PC-3 (cell line): Measurements from ENCODE around the gene USP21. TPM values are rescaled to one million over a fixed set of nuclear protein-coding genes. Genes with fewer than 3 reads are reported as not detected.
A peak's percentile ranks its signal among the peaks of the same experiment; 100 is the strongest.

Experiments
- ATAC-seq: fragments of 200-7000 bp; cut with Tn5 transposase; 2 replicates; pipeline ENCODE4 v1.9.1; 2020; ENCODE audit warnings: mild to moderate bottlenecking, moderate library complexity
- BruUV-seq: library from RNA; stranded (reverse); fragments of 400-500 nt; replicated peaks from 2 replicates; lab custom pipeline; 2021; lab: Mats Ljungman, UMichigan
- CTCF ChIA-PET: fragments of 300-600 bp; sonication (Branson Sonifier 250); formaldehyde crosslinking; loops from one replicate; lab custom pipeline; 2022; ENCODE audit warnings: antibody characterized with exemption; lab: Charles Lee
- POLR2A ChIA-PET: fragments of 300-600 bp; sonication (Branson Sonifier 250); formaldehyde crosslinking; loops from one replicate; lab custom pipeline; 2022; ENCODE audit warnings: antibody characterized with exemption; ENCODE audit not compliant: unreplicated experiment; lab: Charles Lee
- DNase-seq: peaks from one replicate; pipeline ENCODE4 v3.0.0-alpha.2; 2015
- H2AFZ ChIP-seq: fragments of 300-600 bp; sonication (generic); 2 replicates; pipeline ENCODE4 v1.6.0; 2016; ENCODE audit warnings: antibody characterized with exemption, low read length
- H3F3A ChIP-seq: fragments of 300-600 bp; sonication (generic); one replicate; pipeline ENCODE4 v1.6.0; 2017; ENCODE audit warnings: antibody characterized with exemption, low read length, control low read depth, mild to moderate bottlenecking; ENCODE audit not compliant: unreplicated experiment
- H3K27ac ChIP-seq: fragments of 300-600 bp; sonication (generic); 2 replicates; pipeline ENCODE4 v1.5.1; 2016; ENCODE audit warnings: mild to moderate bottlenecking, low read length
- H3K27me3 ChIP-seq: fragments of 300-600 bp; sonication (generic); 2 replicates; pipeline ENCODE4 v1.6.1; 2016; ENCODE audit warnings: low read length, mixed read lengths
- H3K36me3 ChIP-seq: fragments of 300-600 bp; sonication (generic); 2 replicates; pipeline ENCODE4 v1.6.1; 2016; ENCODE audit warnings: low read depth, mixed run types, low read length, mixed read lengths
- H3K4me1 ChIP-seq: fragments of 300-600 bp; sonication (generic); 2 replicates; pipeline ENCODE4 v1.5.1; 2016; ENCODE audit warnings: low read length; ENCODE audit not compliant: insufficient read depth
- H3K4me2 ChIP-seq: fragments of 300-600 bp; sonication (generic); 2 replicates; pipeline ENCODE4 v1.6.0; 2016; ENCODE audit warnings: low read length
- H3K4me3 ChIP-seq: fragments of 300-600 bp; sonication (generic); 2 replicates; pipeline ENCODE4 v1.5.1; 2016; ENCODE audit warnings: mild to moderate bottlenecking, low read length, mixed read lengths
- H3K79me2 ChIP-seq: fragments of 300-600 bp; sonication (generic); 2 replicates; pipeline ENCODE4 v1.6.1; 2017; ENCODE audit warnings: low read length, mixed read lengths
- H3K9ac ChIP-seq: fragments of 300-600 bp; sonication (generic); 2 replicates; pipeline ENCODE4 v1.6.0; 2016; ENCODE audit warnings: mild to moderate bottlenecking, low read length
- H3K9me2 ChIP-seq: fragments of 300-600 bp; sonication (generic); replicated peaks from 2 replicates; pipeline ENCODE4 v1.6.1; 2016; ENCODE audit warnings: mixed run types, low read length, mixed read lengths
- H3K9me3 ChIP-seq: fragments of 300-600 bp; sonication (generic); 2 replicates; pipeline ENCODE4 v1.6.1; 2016; ENCODE audit warnings: low read length, mixed read lengths
- H4K20me1 ChIP-seq: fragments of 300-600 bp; sonication (generic); 2 replicates; pipeline ENCODE4 v1.6.1; 2016; ENCODE audit warnings: low read length, mixed read lengths
- EZH2 ChIP-seq: fragments of 300-600 bp; sonication (generic); IDR thresholded peaks from one replicate; pipeline ENCODE4 v1.6.1; 2017; ENCODE audit warnings: antibody characterized with exemption, mild to moderate bottlenecking, low read length; ENCODE audit not compliant: unreplicated experiment
- EZH2phosphoT487 ChIP-seq: fragments of 300-600 bp; sonication (generic); IDR thresholded peaks from 2 replicates; pipeline ENCODE4 v1.6.1; 2018; ENCODE audit warnings: mild to moderate bottlenecking, antibody characterized with exemption, low read length, borderline replicate concordance
- intact Hi-C: fragments of 100-400 bp; cut with micrococcal nuclease; formaldehyde crosslinking; loops from 2 replicates; pipeline ENCODE4 v1.9.0; 2023
- total RNA-seq: library from RNA; depleted of rRNA; stranded (reverse); fragments of >200 nt; gene quantifications from 2 replicates; pipeline ENCODE4 v1.2.3, GENCODE V29; 2014
- TF ChIP-seq, protein P1 (sequence below): fragments of 300-600 bp; sonication (generic); conservative IDR thresholded peaks from 2 replicates; pipeline ENCODE4 v1.5.1; 2017; ENCODE audit warnings: antibody characterized with exemption, low read depth, mild to moderate bottlenecking, low read length

Gene USP21
- total RNA-seq, 1 experiment from 2014 or later = 20.6 TPM

DNA sequence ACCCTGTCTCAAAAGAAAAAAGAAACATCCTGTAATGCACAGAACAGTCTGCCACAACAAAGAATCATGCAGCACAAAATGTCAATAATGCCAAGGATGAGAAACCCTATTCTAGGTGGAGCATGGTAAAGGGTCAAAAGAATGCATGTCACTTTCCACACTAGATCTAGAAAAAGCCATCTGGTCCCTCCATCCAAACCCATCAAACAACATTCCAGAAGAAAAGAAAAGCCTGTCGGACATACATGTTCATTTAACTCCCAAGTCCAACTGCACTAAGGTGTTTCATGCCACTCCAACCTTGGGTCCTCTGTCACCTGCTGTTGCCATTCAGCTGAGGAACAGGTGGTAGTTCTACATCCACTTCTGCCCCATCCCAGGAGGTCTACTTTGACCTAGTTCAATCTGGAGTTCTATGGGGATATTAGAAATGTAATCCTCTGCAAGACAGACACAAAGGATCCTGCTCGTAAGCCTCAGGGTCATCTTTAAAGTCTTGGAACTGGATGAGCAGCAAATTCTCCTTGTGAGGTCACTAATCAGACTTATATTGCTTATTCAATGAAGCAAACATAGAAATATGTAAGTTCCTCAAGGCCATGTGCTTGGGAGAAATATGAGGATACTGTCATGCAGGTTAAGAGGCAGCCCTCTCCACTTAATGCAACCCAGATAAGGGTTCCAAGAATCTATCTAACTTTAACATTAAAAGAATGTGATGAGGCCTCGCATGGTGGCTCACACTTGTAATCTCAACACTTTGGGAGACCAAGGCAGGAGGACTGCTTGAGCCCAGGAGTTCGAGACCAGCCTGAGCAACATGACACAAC, 30.5 kb upstream of the USP21 start:
- Histone ChIP-seq H3K4me3 (no peak overlapping the region), H4K20me1 (no peaks in the 10 kb centered on the region), H3K4me2 (no peak overlapping the region), H3K36me3 (peaks cover 42% of the 10 kb centered on the region), H3K27ac (no peak overlapping the region), H3F3A (peaks cover 5% of the 10 kb centered on the region), H3K79me2 (peaks cover 78% of the 10 kb centered on the region), H3K9ac (no peak overlapping the region), H3K4me1 (peaks cover 18% of the 10 kb centered on the region), H3K9me2 (no peaks in the 10 kb centered on the region), H3K9me3 (no peaks in the 10 kb centered on the region), H3K27me3 (no peaks in the 10 kb centered on the region), H2AFZ (no peak overlapping the region)
- ATAC-seq = no peak
- intact Hi-C loops = no loop called here
- TF ChIP-seq, protein P1, sequence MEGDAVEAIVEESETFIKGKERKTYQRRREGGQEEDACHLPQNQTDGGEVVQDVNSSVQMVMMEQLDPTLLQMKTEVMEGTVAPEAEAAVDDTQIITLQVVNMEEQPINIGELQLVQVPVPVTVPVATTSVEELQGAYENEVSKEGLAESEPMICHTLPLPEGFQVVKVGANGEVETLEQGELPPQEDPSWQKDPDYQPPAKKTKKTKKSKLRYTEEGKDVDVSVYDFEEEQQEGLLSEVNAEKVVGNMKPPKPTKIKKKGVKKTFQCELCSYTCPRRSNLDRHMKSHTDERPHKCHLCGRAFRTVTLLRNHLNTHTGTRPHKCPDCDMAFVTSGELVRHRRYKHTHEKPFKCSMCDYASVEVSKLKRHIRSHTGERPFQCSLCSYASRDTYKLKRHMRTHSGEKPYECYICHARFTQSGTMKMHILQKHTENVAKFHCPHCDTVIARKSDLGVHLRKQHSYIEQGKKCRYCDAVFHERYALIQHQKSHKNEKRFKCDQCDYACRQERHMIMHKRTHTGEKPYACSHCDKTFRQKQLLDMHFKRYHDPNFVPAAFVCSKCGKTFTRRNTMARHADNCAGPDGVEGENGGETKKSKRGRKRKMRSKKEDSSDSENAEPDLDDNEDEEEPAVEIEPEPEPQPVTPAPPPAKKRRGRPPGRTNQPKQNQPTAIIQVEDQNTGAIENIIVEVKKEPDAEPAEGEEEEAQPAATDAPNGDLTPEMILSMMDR = no peak
- TF ChIP-seq EZH2phosphoT487 = no peak
- no peak for TF ChIP-seq EZH2
- DNase-seq = no peak
- CTCF ChIA-PET = no interaction called here
- BruUV-seq = no TSS peak
- POLR2A ChIA-PET = interaction anchor here (0.6 kb wide), 1 partner anchor 253 kb away, joined by 3 read pairs; no protein-coding TSS in a partner anchor

DNA sequence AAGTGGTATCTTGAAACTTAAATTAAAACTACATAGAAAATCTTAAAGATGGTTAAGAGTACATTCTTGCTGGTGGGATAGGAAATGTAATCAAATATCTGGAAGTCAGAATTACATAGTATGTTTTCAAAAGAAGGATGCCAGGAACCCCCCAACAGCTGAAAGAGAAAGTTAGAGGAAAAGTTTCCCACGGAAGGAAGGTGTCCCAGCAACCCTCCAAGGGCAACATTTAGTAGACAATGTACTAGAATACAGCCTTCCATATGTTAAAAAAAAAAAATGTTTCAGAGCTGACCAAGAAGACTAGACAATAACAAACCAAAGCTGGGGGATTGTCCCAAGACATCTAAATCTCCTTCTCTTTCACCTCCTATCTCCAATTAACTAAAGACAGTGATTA, 29.0 kb upstream of the USP21 start:
- Histone ChIP-seq H3K27me3 (no peaks in the 10 kb centered on the region), H3K4me2 (peak overlapping the region; percentile 98), H2AFZ (no peak overlapping the region), H3K9ac (no peak overlapping the region), H3K9me3 (no peaks in the 10 kb centered on the region), H3F3A (peaks cover 5% of the 10 kb centered on the region), H3K36me3 (peaks cover 31% of the 10 kb centered on the region), H3K4me1 (peaks cover 18% of the 10 kb centered on the region), H3K4me3 (peak overlapping the region; percentile 90; the same call in 1 of the 2 replicates), H4K20me1 (no peaks in the 10 kb centered on the region), H3K79me2 (peaks cover 87% of the 10 kb centered on the region), H3K9me2 (no peaks in the 10 kb centered on the region), H3K27ac (no peak overlapping the region)
- ATAC-seq (no peak), DNase-seq (no peak)
- intact Hi-C loops = no loop called here
- ChIA-PET CTCF (no interaction called here), POLR2A (interaction anchor here (0.6 kb wide), 1 partner anchor 109 kb away, joined by 11 read pairs; the partner anchor contains the start of gene F11R)
- TF ChIP-seq, protein P1 = no peak
- no peak for TF ChIP-seq EZH2phosphoT487
- BruUV-seq = no TSS peak
